H1 (cell line): Measurements from ENCODE around the gene STAG1. TPM values are rescaled to one million over a fixed set of nuclear protein-coding genes. Genes with fewer than 3 reads are reported as not detected.

Experiments used
- CBX8 ChIP-seq: fragments of 300-800, 300-1000 bp; sonication (generic); IDR thresholded peaks from 2 replicates; pipeline ENCODE4 v1.7.1; 2016; ENCODE audit warnings: low read depth, low read length, borderline replicate concordance
- RXRA ChIP-seq: IDR thresholded peaks from 2 replicates; pipeline ENCODE4 v1.6.1; 2011; ENCODE audit warnings: low read depth, mild to moderate bottlenecking, low read length, moderate library complexity; ENCODE audit not compliant: insufficient read depth
- polyA plus RNA-seq, 7 experiments: library from polyadenylated mRNA; depleted of rRNA in 3 of 7; stranded (reverse) in 5 of 7; unstranded in 2 of 7; fragments of >200 nt in 5 of 7; fragments of 200-250 nt in 2 of 7; gene quantifications; 1 replicate in 5 of 7; 2 replicates in 1 of 7; 4 replicates in 1 of 7; pipeline versions ENCODE4 v1.2.1 to v1.2.3, GENCODE V29; 2011 to 2013; ENCODE audit warnings: missing spikeins in 2 of 7, mixed read lengths in 2 of 7
- total RNA-seq: library from RNA; stranded (reverse); fragmentation: NEBNext Ultra II Directional; extraction: Animal tissue kit (Norgen Biotek cat#: 25700); gene quantifications from 2 replicates; pipeline ENCODE4 v1.2.1, GENCODE V29; 2021
- TF ChIP-seq, protein P1 (sequence below): IDR thresholded peaks from 2 replicates; pipeline ENCODE4 v1.6.1; 2012; ENCODE audit warnings: low read length, inconsistent platforms

Gene STAG1
- total and polyA plus RNA-seq, 2 of the 8 experiments (the other 6 are each of a cell fraction or from before 2014, with no cell fraction given): 4.6 to 23.4 TPM

- TF ChIP-seq CBX8 (no peak), RXRA (no peak)
- TF ChIP-seq, protein P1, sequence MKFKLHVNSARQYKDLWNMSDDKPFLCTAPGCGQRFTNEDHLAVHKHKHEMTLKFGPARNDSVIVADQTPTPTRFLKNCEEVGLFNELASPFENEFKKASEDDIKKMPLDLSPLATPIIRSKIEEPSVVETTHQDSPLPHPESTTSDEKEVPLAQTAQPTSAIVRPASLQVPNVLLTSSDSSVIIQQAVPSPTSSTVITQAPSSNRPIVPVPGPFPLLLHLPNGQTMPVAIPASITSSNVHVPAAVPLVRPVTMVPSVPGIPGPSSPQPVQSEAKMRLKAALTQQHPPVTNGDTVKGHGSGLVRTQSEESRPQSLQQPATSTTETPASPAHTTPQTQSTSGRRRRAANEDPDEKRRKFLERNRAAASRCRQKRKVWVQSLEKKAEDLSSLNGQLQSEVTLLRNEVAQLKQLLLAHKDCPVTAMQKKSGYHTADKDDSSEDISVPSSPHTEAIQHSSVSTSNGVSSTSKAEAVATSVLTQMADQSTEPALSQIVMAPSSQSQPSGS: no peak
- TF ChIP-seq, all 59 proteins: peak for 0
These were observed 23.7 kb downstream of the STAG1 start (continued) for GRCh38 chr3:136728473-136728872.
